Measurements from ENCODE around the gene GALNT11.
"Not testable (repeated sequence)": the region's sequence is repeated elsewhere in the genome, so short reads cannot be mapped to it uniquely, and the experiment has no call there.

The GALNT11 gene

GRCh38 chr7:152025077-152025936 lies at the start of gene GALNT11:
GALNT11 (plus strand) TSS chr7:152025674; CDS start chr7:152094228, 68,554 bp downstream.
- peak; percentile 30 for DNase-seq

GRCh38 chr7:151978616-151979015 lies 46.9 kb upstream of the GALNT11 start:
- DNase-seq = no peak

DNA sequence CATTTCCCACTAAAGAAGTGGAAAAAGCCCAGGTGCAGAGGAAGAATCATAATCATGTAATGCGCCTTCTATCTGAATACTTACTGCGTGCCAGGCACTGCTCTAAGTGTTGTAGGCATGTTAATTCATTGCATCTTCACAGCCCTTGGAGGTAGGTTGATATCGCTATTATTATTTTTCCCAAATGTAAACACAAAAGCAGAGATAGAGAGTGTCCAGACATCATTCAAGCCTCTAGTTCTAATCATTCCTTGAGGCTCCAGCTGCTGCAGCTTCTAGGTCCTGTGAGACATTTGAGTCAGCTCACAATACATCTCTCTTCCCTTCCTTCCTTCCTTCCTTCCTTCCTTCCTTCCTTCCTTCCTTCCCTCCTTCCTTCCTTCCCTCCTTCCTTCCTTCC lies 44.3 kb upstream of the GALNT11 start:
- DNase-seq = no peak

DNA sequence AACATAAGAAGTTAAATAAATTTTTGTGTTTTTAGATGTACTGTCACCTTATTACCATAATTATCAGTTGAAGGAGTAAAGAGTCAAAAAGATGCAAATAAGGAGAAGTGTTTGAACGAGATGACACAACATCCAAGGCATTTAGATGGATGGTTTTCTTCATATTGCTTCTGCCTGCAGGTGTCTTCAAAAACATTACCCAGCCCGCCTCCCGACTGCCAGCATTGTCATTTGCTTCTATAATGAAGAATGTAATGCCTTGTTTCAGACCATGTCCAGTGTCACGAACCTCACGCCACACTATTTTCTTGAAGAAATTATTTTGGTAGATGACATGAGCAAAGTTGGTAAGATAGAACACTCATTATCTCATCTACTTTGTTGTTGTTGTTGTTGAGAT lies 42.7 kb upstream of the GALNT11 start:
- DNase-seq = no peak

GRCh38 chr7:151984612-151985011 lies 40.9 kb upstream of the GALNT11 start:
- DNase-seq = no peak

GRCh38 chr7:151987748-151988529 lies 37.5 kb upstream of the GALNT11 start:
- no peak for DNase-seq

DNA sequence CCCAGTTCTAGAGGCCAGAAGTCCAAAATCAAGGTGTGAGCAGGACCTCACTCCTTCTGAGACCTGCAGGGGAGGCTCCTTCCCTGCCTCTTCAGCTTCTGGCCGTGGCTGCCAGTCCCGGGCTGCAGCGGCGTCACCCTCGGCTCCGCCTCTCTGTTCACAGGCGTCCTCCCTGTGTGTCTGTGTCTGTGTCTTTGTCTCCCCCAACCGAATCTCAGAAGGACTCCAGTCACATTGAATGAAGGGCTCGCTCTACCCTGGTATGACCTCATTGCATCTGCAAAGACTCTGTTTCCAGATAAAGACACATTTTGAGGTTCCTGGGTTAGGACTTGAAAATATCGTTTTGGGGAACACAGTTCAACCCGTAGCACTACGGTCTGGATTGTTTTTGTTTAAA lies 33.1 kb upstream of the GALNT11 start:
- DNase-seq = no peak

- DNase-seq = no peak
These were observed 31.3 kb upstream of the GALNT11 start for GRCh38 chr7:151993977-151994676.

DNA sequence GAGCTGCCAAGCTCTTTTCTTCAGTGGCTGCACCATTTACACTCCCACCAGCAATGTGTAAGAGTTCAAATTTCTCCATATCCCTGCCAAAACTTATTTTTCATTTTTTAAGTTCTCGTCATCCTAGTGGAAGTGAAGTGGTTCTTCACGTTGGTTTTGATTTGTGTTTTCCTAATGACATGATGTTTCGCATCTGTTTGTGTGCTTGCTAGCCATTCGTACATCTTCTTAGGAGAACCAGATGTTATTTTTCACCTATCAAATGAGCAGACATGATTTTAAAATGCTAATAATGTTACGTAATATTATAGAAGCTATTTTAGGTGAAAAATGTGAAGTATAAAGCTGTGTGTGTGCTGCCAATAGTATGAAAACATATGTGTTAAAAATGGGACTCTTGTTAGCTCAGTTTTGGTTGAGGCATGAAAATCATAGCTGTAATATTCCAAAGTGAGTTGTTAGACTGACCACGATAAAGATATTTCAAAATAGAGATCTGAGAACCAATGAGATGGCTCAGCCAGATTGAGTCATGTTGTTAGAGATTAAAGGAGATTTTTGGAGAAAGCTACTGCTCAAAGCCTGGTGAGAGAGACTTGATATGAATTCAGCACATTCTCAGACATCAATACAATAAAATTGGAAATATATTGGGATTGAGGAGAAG lies 25.9 kb upstream of the GALNT11 start:
- DNase-seq = no peak

DNA sequence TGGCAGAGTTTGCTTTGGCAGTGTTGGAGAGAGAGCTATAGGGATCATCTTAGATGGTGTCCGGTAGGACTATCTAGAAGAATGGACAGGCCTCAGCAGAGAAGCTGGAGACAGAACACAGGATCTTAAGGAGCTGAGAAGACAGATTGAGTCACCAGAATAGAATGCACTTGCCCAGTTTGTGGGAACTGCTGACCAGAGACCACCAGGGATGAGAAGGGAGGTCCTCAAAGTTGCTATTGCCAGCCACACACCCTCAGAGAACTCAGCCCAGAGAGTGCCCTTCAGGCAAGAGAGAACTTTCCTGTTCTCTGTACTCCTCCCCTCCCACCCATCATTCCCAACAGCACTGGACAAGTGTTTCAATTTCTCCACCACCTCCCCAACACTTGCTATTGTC lies 25.3 kb upstream of the GALNT11 start:
- DNase-seq = no peak

- DNase-seq = no peak
These were observed 19.1 kb upstream of the GALNT11 start for GRCh38 chr7:152006336-152006735.

GRCh38 chr7:152011860-152012259 lies 13.6 kb upstream of the GALNT11 start:
- no peak for DNase-seq

DNA sequence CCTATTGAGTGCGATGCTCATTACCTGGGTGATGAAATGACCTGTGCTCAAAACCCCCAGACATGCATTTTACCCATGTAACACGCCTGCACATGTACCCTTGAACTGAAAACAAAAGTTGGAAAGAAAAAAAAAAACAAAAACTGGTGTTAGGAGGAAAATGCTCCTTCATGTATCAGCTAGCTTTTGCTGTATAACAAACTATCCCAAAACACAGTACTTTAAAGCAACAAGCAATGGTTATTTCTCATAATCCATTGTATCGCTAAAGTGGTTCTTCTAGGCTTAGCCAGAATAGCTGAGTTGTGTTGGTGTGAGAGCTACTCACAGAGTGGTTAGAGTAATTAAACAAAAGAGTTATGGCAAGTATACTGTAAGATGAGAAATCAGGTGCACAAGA lies 12.2 kb upstream of the GALNT11 start:
- DNase-seq = no peak

- no peak for DNase-seq
These were observed 11.5 kb upstream of the GALNT11 start for GRCh38 chr7:152013974-152014373.

DNA sequence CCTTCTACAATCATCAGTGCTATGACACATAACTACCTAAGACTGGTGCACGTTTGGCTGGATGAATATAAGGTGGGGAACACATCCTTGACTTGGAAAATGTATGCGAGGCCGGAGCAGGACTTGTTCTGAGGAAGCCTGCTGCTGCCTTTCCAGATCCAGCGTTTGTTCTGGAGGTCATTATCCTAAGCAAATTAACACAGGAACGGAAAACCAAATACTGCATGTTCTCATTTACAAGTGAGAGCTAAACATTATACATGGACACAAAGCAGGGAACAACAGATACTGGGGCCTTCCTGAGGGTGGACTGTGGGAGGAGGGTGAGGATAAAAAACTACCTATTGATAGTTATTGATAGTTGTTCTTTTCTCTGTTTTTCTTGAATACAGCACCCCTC lies 10.8 kb upstream of the GALNT11 start:
- no peak for DNase-seq

DNA sequence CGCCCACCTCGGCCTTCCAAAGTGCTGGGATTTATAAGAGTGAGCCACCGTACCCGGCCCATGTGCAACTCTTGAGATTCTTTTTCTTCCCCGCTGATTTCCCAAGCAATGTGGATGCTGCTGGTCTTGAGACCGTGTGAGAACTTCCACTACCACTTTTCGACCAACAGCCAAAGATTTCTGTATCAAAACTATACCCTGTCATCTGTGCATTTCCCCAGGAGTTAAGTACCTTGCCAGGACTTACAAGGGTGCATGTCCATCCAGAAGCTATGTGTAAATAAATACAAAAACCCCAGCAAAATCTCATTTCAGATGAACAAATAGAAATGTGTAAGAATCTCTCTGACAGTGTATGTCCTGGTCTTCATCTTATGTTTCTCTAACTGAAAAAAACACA lies 9.9 kb upstream of the GALNT11 start:
- DNase-seq = no peak

- no peak for DNase-seq
These were observed 8.5 kb upstream of the GALNT11 start for GRCh38 chr7:152016947-152017346.

GRCh38 chr7:152017683-152018082 lies 7.8 kb upstream of the GALNT11 start:
- not testable (repeated sequence) for DNase-seq

- not testable (repeated sequence) for DNase-seq
These were observed 3.7 kb upstream of the GALNT11 start for GRCh38 chr7:152021740-152022139.

DNA sequence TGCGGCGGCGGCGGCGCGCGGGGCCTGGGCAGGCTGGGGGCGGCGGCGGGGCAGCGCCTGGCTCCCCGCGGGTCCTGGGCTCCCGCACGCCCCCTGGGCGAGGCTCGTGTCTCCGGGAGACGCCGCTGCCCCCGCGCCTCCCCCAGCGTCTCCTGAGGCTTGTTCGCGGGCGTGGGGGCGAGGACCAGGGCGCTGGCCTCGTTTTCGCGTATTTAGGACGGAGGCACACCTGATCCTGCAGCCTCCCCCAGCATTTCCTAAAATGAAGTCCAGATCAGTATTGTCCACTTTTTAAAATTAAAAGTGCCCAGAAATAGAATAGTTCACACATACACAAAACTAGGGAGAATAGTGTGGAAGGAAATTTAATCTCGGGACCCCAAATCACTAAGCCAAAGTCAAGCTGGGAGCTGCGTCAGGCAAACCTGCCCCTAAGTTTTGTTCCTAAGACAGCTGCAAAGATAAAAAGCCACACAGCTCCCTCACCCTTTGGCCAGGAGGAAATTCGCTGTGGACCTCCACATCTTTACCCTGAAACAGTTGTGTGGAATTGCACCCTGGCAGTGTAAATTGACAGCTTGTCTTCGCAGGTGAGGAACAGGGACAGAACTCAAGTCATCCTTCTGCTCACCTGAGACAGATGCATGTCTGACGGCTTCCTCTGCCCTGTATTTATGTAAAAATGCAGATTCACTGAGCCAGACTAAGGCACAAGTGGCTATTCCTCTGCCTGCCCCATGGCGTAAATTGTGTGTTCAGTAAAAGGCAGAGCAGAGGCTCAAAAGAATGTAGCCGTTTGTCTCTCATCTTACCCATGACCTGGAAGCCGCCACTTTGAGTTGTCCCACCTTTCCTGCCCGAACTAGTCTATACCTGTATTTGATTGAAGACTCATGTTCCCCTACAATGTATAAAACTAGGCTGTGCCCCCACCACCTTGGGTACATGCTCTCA lies 740 bp downstream of the GALNT11 start:
- no peak for DNase-seq

DNA sequence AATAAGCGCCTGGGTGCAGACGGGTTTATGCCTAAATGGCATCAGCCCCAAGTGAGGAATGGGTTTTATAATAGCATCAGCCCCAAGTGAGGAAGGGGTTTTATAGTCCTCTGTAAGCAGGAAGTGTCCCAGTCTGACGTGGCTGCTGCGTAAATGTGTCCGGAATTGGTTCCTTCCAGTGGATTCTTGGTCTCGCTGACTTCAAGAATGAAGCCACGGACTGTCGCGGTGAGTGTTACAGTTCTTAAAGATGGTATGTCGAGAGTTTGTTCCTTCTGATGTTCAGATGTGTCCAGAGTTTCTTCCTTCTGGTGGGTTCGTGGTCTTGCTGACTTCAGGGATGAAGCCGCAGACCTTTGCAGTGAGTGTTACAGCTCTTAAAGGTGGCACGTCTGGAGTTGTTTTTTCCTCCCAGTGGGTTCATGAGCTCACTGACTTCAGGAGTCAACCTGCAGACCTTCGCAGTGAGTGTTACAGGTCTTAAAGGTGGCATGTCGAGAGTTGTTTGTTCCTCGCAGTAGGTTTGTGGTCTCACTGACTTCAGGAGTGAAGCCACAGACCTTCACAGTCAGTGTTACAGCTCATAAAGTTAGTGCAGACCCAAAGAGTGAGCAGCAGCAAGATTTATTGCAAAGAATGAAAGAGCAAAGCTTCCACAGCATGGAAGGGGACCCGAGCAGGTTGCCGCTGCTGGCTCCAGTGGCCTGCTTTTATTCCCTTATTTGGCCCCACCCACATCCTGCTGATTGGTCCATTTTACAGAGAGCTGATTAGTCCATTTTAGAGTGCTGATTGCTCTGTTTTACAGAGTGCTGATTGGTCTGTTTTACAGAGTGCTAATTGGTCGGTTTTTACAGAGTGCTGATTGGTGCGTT lies 2.3 kb downstream of the GALNT11 start:
- not testable (repeated sequence) for DNase-seq

Measured in NCI-H2081 treated with DMSO at 0.1 percent for 48 hours (cell line).